Activated T-cell treated with anti-CD3 and anti-CD28 coated beads for 4 hours (primary cell): Measurements from ENCODE around the gene SUPV3L1.

ENCODE experiments used
- DNase-seq: peaks from one replicate; pipeline ENCODE4 v3.0.0-alpha.2; 2020

The SUPV3L1 gene

DNA sequence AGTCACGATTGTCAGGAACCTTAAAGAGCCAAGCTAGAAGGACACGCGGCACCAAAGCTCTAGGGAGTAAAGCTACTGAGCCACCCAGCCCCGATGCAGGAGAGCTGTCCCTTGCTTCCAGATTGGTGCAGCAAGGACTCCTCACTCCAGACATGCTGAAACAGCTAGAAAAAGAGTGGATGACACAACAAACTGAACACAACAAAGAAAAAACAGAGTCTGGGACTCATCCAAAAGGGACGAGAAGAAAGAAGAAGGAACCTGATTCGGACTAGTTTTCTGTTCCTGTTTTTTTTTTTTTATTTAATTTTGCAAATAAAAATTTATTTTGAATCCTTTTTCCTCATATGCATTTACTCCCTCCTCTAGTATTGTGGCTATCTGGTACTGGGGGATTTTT lies 28.7 kb downstream of the SUPV3L1 start:
- no peak for DNase-seq

DNA sequence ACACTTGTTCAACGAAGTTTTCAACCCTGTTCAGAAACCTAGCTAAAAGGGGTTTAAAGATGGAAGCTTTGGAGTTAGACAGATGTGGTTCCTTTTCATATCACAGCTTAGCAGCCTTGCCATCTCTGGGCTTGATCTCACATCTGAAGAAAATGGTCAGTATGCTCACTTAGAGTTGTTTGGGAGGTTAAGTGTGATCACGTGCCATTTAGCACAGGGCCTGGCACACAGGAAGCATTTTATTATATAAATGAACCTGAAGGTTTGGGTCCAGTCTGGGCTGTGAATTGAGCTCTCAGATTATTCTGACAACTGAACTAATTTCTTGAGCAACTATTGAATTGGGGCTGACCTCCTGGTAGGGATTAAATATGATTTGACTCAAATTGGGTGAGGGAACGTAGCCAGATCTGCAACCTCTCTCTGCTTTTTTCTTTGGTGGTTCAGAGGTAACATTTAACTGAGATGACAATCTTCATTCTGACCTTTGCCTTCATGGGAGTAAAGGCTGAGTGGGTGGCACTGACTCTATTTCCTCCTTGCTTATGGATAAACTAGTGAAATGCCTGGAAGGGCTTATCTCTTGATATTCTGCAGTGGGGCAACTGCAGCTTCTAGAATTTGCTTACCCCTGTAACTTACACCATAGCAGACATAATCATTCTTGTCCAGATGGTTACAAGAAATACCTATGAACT lies 29.9 kb downstream of the SUPV3L1 start:
- DNase-seq = no peak

DNA sequence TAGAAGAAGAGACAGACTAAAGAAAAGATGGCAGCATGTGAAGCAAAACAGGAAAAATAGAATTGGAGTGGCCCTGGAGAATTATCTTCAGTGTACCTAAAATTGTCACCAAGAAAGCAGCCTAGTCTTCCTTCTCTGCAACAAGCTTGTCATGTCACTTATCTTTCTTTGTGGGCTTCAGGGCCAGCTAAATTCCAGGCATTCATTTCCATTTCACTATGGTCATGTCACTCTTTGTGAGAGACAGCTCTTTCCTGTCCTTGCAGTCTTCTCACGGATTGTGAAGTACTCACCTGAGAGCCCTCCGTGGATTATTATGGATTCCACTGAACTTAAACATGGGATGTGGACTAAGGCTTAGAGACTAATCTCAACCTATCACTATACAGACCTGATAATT lies 31.1 kb downstream of the SUPV3L1 start:
- DNase-seq = no peak

DNA sequence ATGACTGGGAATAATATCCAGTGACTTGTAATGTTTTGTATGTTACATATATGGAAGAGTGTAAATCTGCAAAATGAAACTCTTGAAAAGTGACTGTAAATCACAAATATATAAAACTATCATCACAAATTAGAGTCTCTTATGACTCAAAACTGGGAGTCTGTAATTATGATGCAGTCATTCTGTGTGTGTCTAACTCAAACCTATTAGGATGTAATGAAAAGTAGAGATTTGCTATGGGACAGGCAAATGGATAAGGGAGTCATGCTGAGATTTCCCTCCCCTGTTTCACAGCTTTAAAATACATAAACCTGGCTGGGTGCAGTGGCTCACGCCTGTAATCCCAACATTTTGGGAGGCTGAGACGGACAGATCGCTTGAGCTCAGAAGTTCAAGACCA lies 31.5 kb downstream of the SUPV3L1 start:
- no peak for DNase-seq

DNA sequence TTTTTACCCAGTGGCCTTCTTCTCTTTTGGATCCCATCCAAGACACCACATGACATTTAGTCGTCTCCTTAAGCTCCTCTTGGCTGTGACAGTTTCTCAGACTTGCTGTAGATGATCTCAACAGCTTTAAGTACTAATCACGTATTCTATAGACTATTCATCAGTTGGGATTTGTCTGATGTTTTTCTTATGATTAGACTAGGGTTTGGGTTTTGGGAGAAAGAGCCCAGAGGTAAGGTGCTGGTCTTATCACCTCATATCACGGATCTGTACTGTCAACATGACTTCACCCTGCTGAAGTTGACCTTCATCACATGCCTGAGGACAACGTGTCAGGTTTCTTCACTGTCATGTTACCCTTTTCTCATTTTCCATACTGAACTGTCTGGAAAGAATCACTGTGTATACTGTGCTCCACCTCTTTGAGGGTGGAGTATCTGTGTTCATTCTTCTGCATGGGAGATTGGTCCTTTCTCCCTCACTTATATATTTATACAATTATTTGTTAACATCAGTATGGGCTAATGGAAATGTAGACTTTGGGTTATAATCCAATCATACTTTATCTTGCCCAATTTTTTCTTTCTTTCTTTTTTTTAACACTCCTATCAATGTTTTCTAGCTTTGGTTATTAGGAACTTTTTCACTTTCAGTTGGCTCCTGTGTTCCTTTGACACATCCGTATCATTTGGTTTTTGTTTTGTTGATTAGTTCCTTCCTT lies 33.7 kb downstream of the SUPV3L1 start:
- DNase-seq = no peak

DNA sequence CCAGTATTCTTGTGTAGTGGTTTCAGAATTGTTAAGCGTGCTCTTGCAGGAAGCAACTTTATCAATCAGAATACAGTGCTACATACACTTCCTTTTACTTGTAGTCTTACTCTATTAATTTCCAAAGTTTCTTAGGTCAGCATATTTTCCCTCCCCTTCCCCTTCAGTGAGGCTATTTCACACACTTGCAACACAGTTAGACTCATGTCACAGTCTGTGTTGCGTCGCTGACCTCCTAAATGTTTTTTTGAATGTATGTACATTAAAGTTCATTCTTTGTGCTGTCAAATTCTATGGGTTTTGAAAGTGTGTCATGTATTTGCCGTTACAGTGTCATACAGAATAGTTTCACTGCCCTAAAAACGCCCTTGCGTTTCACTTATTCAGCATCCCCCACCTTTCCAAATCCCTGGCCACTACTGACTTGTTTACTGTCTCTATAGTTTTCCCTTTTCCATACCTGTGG lies 34.7 kb downstream of the SUPV3L1 start:
- DNase-seq = no peak

DNA sequence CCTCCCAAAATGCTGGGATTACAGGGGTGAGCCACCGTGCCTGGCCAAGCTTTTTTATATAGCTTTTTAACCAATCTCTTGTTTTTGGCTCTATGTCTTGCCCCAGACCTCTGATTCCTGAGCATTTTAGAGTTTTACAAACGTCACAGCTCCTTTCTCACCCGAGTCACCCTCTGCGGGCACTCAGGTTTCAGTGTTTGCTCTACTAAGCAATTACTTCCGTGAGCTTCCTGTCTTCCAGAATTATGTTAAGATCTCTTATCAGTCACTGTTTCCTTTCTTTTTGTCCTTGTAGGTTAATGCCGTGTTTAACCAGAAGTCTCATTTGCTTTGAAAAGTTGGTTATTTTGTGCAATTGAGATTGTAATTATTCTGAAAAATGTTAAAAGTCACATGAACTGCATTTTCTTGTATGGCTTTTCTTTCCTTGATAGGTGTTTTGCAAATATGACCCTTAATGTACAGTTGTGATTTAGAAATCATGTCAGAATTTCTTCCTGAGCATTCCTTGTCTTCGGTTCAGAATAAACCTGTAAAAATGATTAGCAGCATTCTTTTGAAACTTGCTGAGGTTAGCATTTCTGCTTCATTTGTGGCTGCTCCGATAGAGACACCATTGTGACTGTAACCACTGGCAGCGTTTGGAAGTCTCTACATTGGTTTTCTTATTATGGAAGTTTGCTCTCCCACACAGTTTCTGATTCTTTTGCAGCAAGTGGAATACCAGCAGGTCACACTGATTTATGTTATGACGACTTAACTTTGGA lies 35.6 kb downstream of the SUPV3L1 start:
- no peak for DNase-seq

DNA sequence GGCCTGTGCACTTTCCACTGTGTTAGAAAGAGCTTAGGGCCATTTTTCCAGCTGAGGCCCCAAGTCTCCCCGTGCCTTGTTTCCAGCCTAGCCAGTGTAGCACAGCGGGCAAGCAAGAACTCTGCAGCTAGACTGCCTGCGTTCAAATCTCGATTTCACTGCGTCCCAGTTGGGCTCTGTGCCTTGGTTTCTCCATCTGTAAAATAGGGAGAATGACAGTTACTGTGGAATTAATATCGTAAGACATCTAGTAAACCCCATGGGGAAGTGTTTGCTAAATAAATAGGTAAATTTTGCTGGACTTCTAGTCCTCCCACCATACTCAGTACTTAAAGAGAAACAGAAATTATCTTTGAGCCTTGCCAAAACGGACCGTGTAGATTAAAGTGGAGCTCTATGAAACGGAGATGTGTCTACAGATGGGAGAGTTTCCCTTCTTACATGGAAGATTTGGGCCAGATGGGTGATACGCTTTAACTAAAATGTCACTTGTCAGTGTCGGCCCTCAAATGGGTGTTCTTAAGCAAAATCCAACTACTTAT lies 36.6 kb downstream of the SUPV3L1 start:
- DNase-seq = no peak

DNA sequence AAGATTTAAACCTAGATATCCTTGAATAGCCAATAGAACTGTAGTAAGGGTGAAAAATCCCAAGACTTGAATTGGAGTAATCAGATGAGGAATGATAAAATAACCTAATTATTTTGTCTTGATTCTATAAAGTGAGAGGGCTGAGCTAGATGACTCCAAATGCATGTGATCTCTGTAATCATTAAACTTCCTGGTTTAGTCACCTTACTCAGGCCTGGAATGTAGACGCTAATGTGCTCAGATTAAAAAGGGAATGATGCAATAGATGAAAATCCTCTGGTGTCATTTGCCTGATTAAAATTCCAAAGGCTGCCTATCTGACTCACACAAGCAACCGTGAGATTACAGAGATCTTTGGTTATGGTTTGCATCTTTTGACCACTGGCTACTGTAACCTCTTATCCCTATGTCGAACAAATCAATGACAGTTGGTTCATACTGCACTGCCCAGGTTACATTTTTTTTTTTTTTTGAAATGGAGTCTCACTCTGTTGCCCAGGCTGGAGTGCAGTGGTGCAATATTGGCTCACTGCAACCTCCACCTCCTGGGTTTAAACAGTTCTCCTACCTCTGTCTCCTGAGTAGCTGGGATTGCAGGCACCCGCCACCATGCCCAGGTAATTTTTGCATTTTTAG lies 37.2 kb downstream of the SUPV3L1 start:
- no peak for DNase-seq

DNA sequence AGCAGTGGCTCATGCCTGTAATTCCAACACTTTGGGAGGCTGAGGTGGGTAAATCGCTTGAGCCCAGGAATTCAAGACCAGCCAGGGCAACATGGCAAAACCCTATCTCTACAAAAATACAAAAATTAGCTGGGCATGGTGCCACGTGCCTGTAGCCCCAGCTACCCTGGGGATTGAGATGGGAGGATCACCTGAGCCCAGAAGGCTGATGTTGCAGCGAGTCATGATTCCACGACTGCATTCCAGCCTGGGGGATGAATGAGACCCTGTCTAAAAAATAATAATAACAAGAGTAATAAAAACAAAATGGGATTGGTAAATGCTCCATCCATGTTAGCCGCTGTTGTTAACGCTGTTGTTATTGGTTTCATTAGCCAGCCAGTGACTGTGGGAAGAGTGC lies 38.8 kb downstream of the SUPV3L1 start:
- DNase-seq = no peak

DNA sequence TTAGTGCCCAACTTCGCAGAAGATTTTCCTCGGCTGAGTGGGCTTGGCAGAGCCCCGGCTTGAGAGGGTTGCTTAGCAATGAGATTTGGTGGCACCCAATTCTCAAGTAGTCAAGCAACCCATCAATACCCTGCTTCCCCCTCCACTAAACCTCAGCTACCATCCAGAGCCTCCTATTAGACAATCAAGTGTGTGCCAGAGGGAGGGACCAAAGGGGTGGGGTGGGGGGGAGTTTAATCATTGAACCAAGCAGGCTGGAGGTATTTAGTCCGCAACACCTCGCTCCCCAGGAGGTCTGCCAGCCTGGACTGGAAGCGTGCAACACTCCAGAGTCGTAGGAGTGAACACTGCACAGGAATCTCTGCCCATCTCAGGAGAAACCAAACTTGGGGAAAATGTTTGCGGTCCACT lies 40.0 kb downstream of the SUPV3L1 start, which contains the start of gene HKDC1:
Gene HKDC1, plus strand, starts transcription at position 292 of the 411 bp plus-strand sequence. Its CDS starts 104 bp downstream, at position 396.
- no peak for DNase-seq

DNA sequence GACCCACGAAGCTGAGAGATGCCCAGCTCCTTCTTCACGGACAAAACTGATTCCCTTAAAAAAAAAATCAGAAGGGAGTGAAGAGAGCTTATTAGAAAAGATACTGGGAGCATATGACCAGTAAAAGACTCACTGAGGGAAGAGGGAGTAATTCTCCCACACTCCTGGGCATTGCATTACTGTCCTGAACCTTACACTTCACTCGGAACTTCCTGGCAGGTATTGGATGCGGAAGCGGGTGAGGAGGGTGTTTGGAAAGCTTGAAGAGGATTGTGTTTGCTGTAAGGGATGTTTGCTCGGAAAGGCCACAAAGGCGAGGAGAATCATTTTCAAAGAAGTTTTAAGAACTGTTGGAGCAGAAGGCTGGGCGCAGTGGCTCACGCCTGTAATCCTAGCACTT lies 40.5 kb downstream of the SUPV3L1 start:
- no peak for DNase-seq

DNA sequence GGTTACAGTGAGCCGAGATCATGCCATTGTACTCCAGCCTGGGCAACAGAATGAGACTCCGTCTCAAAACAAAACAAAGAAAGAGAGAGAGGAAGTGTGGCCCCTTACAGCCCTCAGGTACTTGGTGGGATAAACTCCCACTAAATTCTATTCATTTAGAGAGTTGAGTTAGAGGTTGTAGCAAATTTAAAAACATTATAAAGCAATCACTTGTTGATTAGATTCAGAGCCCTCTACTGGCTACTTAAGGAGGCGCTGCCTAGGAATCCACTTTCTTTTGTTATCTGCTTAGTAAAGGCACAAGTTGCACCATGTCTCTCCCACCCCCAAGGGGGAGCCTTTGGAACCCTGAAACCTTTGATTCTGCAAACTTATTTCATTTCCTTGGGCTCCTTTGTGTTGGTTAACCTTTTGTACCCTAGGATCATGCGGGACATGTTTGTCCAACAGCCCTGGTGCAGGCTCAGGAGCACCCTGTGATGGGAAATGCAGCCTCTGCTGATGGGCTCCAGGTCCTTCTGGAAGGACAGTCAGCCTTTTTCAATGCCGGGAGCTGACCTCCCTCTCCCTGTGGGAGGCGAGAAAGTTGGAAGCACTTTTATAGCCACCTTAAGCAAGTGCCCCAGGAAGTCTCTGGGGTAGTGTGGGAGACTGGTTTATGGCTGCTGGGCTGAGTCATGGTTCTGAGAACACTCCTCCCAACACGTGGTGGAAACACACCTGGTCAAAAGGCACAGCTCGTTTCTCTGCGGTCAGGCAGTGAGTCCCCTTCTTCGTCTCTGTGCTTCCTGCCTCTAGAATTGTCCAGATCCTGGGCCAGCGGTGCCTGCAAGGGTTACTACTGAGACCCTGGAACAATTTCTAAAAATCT lies 42.4 kb downstream of the SUPV3L1 start:
- DNase-seq = peak; percentile 52

DNA sequence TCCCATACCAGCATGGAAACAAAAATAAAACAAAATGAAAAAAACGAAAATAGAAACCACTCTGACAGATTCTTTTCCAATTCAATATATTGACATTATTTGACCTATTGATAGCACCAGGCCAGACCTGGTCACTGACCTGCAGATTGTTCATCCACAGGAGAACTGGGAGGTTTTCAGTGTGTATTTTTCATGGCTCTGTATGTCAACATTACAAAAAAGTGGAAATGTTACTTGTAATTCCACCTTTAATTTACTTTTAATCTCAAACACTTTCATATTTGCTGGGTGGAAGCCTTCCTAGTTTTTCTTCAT lies 43.0 kb downstream of the SUPV3L1 start:
- DNase-seq = no peak

DNA sequence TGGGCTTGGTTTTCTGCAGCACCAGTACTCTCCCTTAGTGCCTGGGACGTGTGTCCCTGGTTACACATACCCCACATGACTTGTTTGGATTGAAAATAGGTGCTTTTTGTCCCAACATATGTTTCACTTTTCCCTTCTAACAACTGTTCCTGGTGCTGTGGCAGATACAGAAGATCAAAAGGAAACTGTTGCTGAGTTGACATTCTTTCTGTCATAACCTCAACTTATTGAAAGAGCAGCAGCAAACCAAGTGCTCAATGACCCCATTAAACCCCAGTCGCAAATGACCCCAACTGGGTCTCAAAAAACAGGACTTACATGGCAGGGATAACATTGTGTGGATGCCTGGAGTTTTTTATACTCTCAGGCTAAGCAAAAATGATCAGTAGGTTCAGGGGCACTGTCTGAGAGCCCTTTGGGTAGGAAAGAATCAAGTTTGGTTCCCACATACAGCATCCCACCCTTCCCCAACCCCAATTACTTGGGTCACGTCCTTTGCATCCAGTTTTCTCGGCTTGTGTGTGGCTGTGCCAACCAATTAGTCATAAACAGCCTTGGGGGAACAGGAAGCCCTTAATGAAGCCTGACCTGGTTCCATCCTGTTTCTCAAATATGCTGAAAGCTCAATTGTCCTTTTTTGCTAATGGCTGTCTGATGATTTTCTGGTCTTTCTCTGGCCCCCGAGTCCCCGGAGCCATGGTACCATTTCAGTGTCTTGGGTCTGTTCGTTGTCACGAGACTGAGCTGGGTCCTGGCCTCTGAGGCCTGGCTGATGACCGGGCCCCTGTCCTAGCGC lies 45.0 kb downstream of the SUPV3L1 start:
- no peak for DNase-seq

DNA sequence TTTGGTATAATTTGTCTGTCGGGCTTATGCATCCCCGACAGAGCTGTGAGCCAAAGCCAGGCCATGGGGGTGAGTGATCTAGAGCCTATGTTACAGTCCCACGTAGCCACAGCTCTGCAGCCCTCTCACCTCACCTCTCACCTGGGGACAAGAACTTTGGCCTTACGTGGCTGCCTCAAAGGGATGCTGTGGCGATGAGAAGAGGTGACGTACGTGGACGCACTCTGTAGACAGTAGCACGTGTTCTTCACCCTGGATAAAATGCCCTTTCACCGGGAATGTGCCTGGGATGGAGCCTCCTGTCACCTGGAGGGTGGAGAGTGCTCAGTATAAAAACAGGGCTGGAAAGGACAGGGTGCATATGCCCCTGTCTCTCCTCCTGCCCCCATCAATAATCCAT lies 45.6 kb downstream of the SUPV3L1 start:
- no peak for DNase-seq

DNA sequence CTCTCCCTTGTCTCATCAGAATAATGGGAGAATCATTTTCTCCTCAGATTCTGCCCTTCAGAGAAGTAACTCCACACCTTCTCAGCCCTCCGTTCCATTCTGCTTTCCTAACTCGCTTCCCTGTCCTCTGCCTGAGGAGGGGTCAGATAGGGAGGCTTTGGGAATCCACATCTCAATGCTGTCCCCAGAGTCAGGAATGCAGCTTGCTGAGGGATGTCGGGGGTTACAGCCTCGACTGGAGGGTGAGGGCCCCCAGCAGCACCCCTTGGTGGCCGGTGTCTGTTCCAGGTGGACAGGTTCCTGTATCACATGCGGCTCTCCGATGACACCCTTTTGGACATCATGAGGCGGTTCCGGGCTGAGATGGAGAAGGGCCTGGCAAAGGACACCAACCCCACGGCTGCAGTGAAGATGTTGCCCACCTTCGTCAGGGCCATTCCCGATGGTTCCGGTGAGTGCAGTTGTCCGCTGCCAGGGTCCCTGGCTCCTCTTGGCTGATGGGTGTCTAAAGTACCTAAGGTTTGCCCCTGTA lies 47.0 kb downstream of the SUPV3L1 start:
- DNase-seq = no peak

DNA sequence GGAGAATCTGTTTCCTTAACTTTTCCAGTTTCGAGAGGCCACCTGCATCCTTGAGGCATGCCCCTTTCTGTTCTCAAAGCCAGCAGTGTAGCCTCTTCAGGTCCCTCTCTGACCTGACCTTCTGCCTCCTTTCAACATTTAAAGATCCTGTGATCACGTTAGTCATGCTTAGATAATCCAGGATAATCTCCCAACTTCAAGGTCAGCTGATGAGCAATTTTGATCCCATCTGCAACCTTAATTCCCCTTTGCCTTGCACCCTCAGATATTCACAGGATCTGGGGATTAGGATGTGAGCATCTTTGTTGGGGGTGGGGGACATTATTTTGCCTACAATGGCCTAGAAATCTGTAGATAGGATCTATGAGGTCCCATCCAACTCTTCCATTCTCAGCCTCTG lies 48.1 kb downstream of the SUPV3L1 start:
- no peak for DNase-seq

DNA sequence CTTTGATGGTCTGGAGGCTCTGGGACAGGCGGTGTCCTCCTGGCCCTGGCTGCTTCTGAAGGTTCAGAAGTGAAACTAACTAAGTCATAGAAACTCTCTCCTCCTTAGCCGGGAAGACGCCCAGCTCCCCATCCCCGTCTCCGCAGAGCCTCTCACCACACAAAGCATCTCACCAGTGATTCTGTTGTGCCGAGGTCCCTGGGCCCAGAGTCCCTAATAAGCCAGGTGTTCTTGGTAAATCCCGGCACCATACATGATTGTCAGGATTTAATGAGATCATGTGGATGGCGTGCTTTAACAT lies 49.5 kb downstream of the SUPV3L1 start:
- no peak for DNase-seq

DNA sequence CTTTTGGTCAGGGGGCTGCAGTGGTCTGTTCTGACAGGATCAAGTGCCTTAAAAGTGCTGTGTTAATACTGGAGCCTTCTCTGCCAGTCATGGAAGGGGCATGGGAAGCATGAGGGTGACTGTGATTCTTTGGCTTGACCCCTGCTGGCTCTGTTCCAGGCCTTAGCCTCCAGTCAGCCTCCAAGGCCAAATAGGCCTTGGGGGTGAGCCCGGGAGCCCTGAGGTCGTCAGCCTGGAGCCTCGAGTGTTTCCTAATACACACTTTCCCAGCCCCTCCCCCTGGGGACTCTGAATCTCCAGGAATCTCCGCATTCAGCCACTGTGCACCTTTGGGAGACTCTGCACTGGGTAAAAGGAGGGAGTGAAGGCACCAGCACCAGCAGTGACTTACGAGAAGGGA lies 50.1 kb downstream of the SUPV3L1 start:
- DNase-seq = no peak

DNA sequence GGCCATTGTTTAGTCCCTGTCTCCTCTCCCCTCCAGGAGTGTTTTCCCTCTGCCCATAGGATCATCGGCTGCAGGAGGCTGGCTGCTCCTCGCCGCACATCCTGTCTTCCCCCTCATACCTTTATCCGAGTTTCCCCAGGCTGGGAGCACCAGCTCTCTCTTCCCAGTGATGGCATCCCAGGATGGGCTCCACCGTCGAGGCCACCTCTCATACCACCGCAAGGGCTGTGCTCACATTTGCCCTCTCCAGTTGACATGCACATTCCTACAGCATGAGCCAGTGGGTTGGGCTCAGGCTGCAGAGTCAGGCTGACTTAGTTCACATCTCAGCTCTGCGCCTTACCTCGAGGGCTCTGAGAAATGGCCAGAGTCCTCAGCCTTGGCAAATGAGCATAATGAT lies 52.2 kb downstream of the SUPV3L1 start:
- no peak for DNase-seq
